Measurements from ENCODE around the gene SHISA3. TPM values are rescaled to one million over a fixed set of nuclear protein-coding genes. Genes with fewer than 3 reads are reported as not detected.
A peak's percentile ranks its signal among the peaks of the same experiment; 100 is the strongest.

SHISA3 gene
- total and polyA plus RNA-seq, 2 of the 8 experiments (the other 6 are each of a cell fraction or from before 2014, with no cell fraction given), result 2.0 to 9.3 TPM

DNA sequence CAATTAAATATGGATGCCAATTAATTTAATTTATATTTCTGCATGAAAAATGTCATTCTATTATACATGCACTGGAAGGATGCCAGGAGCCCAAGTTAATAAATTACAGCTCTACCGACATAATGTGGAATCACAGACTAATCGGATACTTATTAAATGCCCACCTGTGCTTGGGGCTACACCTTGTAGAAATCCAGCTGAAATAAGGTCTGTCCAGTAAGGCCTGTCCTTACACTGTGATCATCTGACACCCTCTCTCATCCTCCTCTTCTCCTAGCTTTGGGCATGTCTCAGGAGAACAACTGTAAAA is 6.0 kb upstream of the SHISA3 start:
- no peak overlapping the region for H3K23ac ChIP-seq (ENCODE audit: insufficient read length)
- no peaks in the 10 kb centered on the region for H4K20me1 ChIP-seq (replicated peaks in 1 of 2; ENCODE audit: control insufficient read depth in 1 of 2, insufficient read depth in 2 of 2, low read length in 2 of 2)
- no peak overlapping the region for H3K56ac ChIP-seq (replicated peaks; ENCODE audit: insufficient read length, low read depth, low read length)
- H2BK20ac ChIP-seq (ENCODE audit: low read length), result no peak overlapping the region
- 0 out of 2 replicates have a peak overlapping the region, but pooled peaks have one; percentile 54 for H2BK15ac ChIP-seq (ENCODE audit: low read length)
- no peak overlapping the region for H2AFZ ChIP-seq (ENCODE audit: low read length)
- no peak overlapping the region for H3K9ac ChIP-seq (replicated peaks in 1 of 4; ENCODE audit: extremely low read depth in 1 of 4, low read depth in 3 of 4, low read length in 3 of 4)
- H3K4me1 ChIP-seq (replicated peaks in 1 of 4; ENCODE audit: control insufficient read depth in 3 of 4, insufficient read depth in 4 of 4, low read length in 3 of 4), result peaks cover 0 to 12% (median 5%) of the 10 kb centered on the region in 4 experiments; a peak in 4 of 7 replicates
- H3K9me3 ChIP-seq (ENCODE audit: insufficient read depth in 2 of 2, low read depth in 1 of 2, low read length in 1 of 2), result no peaks in the 10 kb centered on the region
- no peak overlapping the region for H3K14ac ChIP-seq (ENCODE audit: insufficient read length)
- H4K91ac ChIP-seq (replicated peaks; ENCODE audit: insufficient read length, low read length), result no peak overlapping the region
- H3K4me3 ChIP-seq (ENCODE audit: extremely low read depth in 1 of 4, insufficient read depth in 2 of 4, low read depth in 3 of 4, low read length in 4 of 4), result no peak overlapping the region
- no peak overlapping the region for H4K5ac ChIP-seq (ENCODE audit: insufficient read length, low read depth, low read length)
- no peaks in the 10 kb centered on the region for H3K79me2 ChIP-seq (ENCODE audit: control insufficient read depth in 1 of 2, insufficient read depth in 2 of 2, low read length in 2 of 2)
- H3K27me3 ChIP-seq (replicated peaks in 1 of 4; ENCODE audit: control insufficient read depth in 3 of 4, extremely low read depth in 1 of 4, insufficient read depth in 3 of 4, low read length in 3 of 4), result peaks cover 6 to 13% (median 10%) of the 10 kb centered on the region in 4 experiments
- no peaks in the 10 kb centered on the region for H3K79me1 ChIP-seq (ENCODE audit: low read depth, low read length)
- no peak overlapping the region for H2BK12ac ChIP-seq (ENCODE audit: low read depth, low read length)
- H2BK5ac ChIP-seq (ENCODE audit: low read depth, low read length), result no peak overlapping the region
- POLR2A ChIA-PET (ENCODE audit: partially characterized antibody), result interaction anchor here (0.6 to 1.3 kb wide), 3 partner anchors 9 to 159 kb away, joined by 3 to 4 read pairs (median 3); no protein-coding TSS in a partner anchor
- H4K8ac ChIP-seq (ENCODE audit: extremely low read depth, insufficient read depth, low read length), result no peak overlapping the region
- 88% methylated on average over 2 of the region's 2 CpGs; no CpG with 5 or more reads in 1 of the 2 experiments for WGBS, 2 experiments (ENCODE audit: extremely low coverage in 1 of 2, insufficient coverage in 1 of 2, insufficient read length in 1 of 2, insufficient replicate concordance in 2 of 2, low coverage in 1 of 2, low lambda C conversion rate in 2 of 2, missing lambda C conversion rate in 1 of 2)
- CTCF ChIA-PET (ENCODE audit: partially characterized antibody), result interaction anchor here (0.8 to 1.2 kb wide), 3 partner anchors 20 to 93 kb away, joined by 3 to 4 read pairs (median 3); no protein-coding TSS in a partner anchor
- H3K36me3 ChIP-seq (ENCODE audit: control insufficient read depth in 2 of 4, insufficient read depth in 4 of 4, low read length in 3 of 4), result no peaks in the 10 kb centered on the region
- H2AK5ac ChIP-seq (ENCODE audit: low read depth, low read length), result no peak overlapping the region
- H3K27ac ChIP-seq (ENCODE audit: low read depth, low read length), result no peak overlapping the region
- no peak for FAIRE-seq
- H3K18ac ChIP-seq (ENCODE audit: extremely low read depth, low read length), result no peak overlapping the region
- no peak overlapping the region for H3K4me2 ChIP-seq (ENCODE audit: insufficient read depth in 1 of 2, low read depth in 2 of 2, low read length in 2 of 2)
- no peaks in the 10 kb centered on the region for H3K23me2 ChIP-seq (ENCODE audit: low read depth, low read length)
- no peak for DNase-seq (ENCODE audit: low read depth in 1 of 2, low spot score in 2 of 2)
- no peak overlapping the region for H3K4ac ChIP-seq (replicated peaks; ENCODE audit: insufficient read length, low read depth, low read length)
- H2BK120ac ChIP-seq (replicated peaks; ENCODE audit: low read depth, low read length), result no peak overlapping the region
- no peak for TF ChIP-seq SAP30 (IDR thresholded peaks at IDR 0.05; ENCODE audit: insufficient read depth, insufficient replicate concordance, low read length)
